ENCODE results near the gene POGLUT3.

GRCh38 chr11:108512708-108513107, 14.5 kb upstream of the POGLUT3 start:
- TF ChIP-seq, protein P1, sequence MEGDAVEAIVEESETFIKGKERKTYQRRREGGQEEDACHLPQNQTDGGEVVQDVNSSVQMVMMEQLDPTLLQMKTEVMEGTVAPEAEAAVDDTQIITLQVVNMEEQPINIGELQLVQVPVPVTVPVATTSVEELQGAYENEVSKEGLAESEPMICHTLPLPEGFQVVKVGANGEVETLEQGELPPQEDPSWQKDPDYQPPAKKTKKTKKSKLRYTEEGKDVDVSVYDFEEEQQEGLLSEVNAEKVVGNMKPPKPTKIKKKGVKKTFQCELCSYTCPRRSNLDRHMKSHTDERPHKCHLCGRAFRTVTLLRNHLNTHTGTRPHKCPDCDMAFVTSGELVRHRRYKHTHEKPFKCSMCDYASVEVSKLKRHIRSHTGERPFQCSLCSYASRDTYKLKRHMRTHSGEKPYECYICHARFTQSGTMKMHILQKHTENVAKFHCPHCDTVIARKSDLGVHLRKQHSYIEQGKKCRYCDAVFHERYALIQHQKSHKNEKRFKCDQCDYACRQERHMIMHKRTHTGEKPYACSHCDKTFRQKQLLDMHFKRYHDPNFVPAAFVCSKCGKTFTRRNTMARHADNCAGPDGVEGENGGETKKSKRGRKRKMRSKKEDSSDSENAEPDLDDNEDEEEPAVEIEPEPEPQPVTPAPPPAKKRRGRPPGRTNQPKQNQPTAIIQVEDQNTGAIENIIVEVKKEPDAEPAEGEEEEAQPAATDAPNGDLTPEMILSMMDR (IDR thresholded peaks at IDR 0.05): no peak
- TF ChIP-seq POLR2A (IDR thresholded peaks at IDR 0.05) (no peak), EP300 (IDR thresholded peaks at IDR 0.05) (no peak)

Data from tibial nerve (tissue), 4 donors.